CD4-positive, alpha-beta memory T cell (primary cell): ENCODE data around the gene MUC5B. TPM values are rescaled to one million over a fixed set of nuclear protein-coding genes. Genes with fewer than 3 reads are reported as not detected.

Experiments
- CTCF ChIA-PET: fragments of 350-600 bp; sonication (Branson Sonifier 250); formaldehyde crosslinking; loops from one replicate; lab custom pipeline; 2021; ENCODE audit warnings: inconsistent platforms; ENCODE audit not compliant: partially characterized antibody; lab: Charles Lee
- POLR2A ChIA-PET: fragments of 350-600 bp; sonication (Branson Sonifier 250); formaldehyde crosslinking; loops from one replicate; lab custom pipeline; 2021; ENCODE audit not compliant: partially characterized antibody; lab: Charles Lee
- DNase-seq, 5 donors: peaks; one replicate each; pipeline versions ENCODE4 v3.0.0 to v3.0.0-alpha.2; 2020 to 2022; ENCODE audit warnings: mixed read lengths in 1 of 5
- H3K27ac ChIP-seq: one replicate; pipeline ENCODE4 v1.7.0; 2013; ENCODE audit warnings: low read depth, low read length
- H3K27me3 ChIP-seq: 2 replicates; pipeline ENCODE4 v1.7.0; 2013; ENCODE audit warnings: mild to moderate bottlenecking, low read length, moderate library complexity; ENCODE audit not compliant: insufficient read depth
- H3K36me3 ChIP-seq: 2 replicates; pipeline ENCODE4 v1.7.0; 2013; ENCODE audit warnings: mild to moderate bottlenecking, low read length, moderate library complexity; ENCODE audit not compliant: insufficient read depth
- H3K4me1 ChIP-seq: 2 replicates; pipeline ENCODE4 v1.7.0; 2013; ENCODE audit warnings: mild to moderate bottlenecking, low read length, moderate library complexity; ENCODE audit not compliant: insufficient read depth
- H3K4me3 ChIP-seq, 2 donors: one replicate each; pipeline ENCODE4 v1.7.0; 2013; ENCODE audit warnings: low read length in 2 of 2, mild to moderate bottlenecking in 1 of 2
- H3K9me3 ChIP-seq, 2 donors: one replicate each; pipeline ENCODE4 v1.7.0; 2013; ENCODE audit warnings: low read length in 2 of 2, control low read depth in 1 of 2; ENCODE audit not compliant: control insufficient read depth in 1 of 2
- H3K27ac Mint-ChIP-seq, 7 donors: one replicate each; pipeline ENCODE4 v1.8.0; 2020 to 2021; ENCODE audit warnings: mixed read lengths in 7 of 7, mild to moderate bottlenecking in 6 of 7, inconsistent platforms in 3 of 7, moderate library complexity in 3 of 7
- H3K27me3 Mint-ChIP-seq, 2 donors: one replicate each; pipeline ENCODE4 v1.8.0; 2020 to 2021; ENCODE audit warnings: mixed read lengths in 2 of 2
- H3K36me3 Mint-ChIP-seq, 2 donors: one replicate each; pipeline ENCODE4 v1.8.0; 2020 to 2021; ENCODE audit warnings: mixed read lengths in 2 of 2, inconsistent platforms in 1 of 2, mild to moderate bottlenecking in 1 of 2
- H3K4me1 Mint-ChIP-seq, 4 donors: one replicate each; pipeline ENCODE4 v1.8.0; 2020 to 2021; ENCODE audit warnings: mixed read lengths in 4 of 4, mild to moderate bottlenecking in 1 of 4
- H3K4me3 Mint-ChIP-seq, 8 donors: one replicate each; pipeline ENCODE4 v1.8.0; 2020 to 2021; ENCODE audit warnings: mixed read lengths in 8 of 8, mild to moderate bottlenecking in 7 of 8, moderate library complexity in 6 of 8, inconsistent platforms in 3 of 8
- H3K9me3 Mint-ChIP-seq, 8 donors: one replicate each; pipeline ENCODE4 v1.8.0; 2020 to 2021; ENCODE audit warnings: mixed read lengths in 8 of 8, mild to moderate bottlenecking in 5 of 8, inconsistent platforms in 3 of 8, moderate library complexity in 1 of 8
- intact Hi-C: fragments of 100-400 bp; cut with micrococcal nuclease; formaldehyde crosslinking; loops from one replicate; pipeline ENCODE4 v1.15.1; 2023
- polyA plus RNA-seq, 2 donors: library from polyadenylated mRNA; unstranded; fragments of 300-500 nt; fragmentation: Illumina TruSeq; gene quantifications; one replicate each; pipeline ENCODE4 v1.2.3, GENCODE V29; 2021
- total RNA-seq, 2 experiments: library from RNA; stranded (reverse); gene quantifications; one replicate each; pipeline ENCODE4 v1.2.3, GENCODE V29; 2021

MUC5B gene
- total and polyA plus RNA-seq, 4 experiments from 2014 or later, result not detected

- ChIA-PET POLR2A (no interaction called here), CTCF (no interaction called here)
- Histone ChIP-seq H3K4me3 (no peak overlapping the region), H3K4me1 (no peaks in the 10 kb centered on the region), H3K27ac (no peak overlapping the region), H3K9me3 (no peaks in the 10 kb centered on the region), H3K36me3 (no peaks in the 10 kb centered on the region), H3K27me3 (no peaks in the 10 kb centered on the region)
- Mint-ChIP-seq H3K36me3 (no peaks in the 10 kb centered on the region), H3K4me3 (no peak overlapping the region), H3K9me3 (no peaks in the 10 kb centered on the region), H3K27ac (no peak overlapping the region), H3K4me1 (no peaks in the 10 kb centered on the region), H3K27me3 (peaks cover 0 to 2% of the 10 kb centered on the region in 2 donors)
- intact Hi-C loops, result no loop called here
- DNase-seq, result peak in 1 of 5 donors; percentile 24
Observed at GRCh38 chr11:1226226-1226985, 3.5 kb downstream of the MUC5B start.

GRCh38 chr11:1226986-1227550 is 4.2 kb downstream of the MUC5B start:
- CTCF ChIA-PET, result no interaction called here
- Mint-ChIP-seq H3K36me3 (no peaks in the 10 kb centered on the region), H3K9me3 (no peaks in the 10 kb centered on the region), H3K27me3 (peaks cover 0 to 2% of the 10 kb centered on the region in 2 donors), H3K4me3 (no peak overlapping the region), H3K4me1 (no peaks in the 10 kb centered on the region), H3K27ac (no peak overlapping the region)
- no peak overlapping the region for H3K27ac ChIP-seq
- H3K27me3 ChIP-seq, result no peaks in the 10 kb centered on the region
- no peaks in the 10 kb centered on the region for H3K4me1 ChIP-seq
- no peaks in the 10 kb centered on the region for H3K9me3 ChIP-seq
- POLR2A ChIA-PET, result no interaction called here
- DNase-seq, result peak in 1 of 5 donors; percentile 12
- intact Hi-C loops, result no loop called here
- no peak overlapping the region for H3K4me3 ChIP-seq
- H3K36me3 ChIP-seq, result no peaks in the 10 kb centered on the region

GRCh38 chr11:1227551-1228100 is 4.8 kb downstream of the MUC5B start:
- CTCF ChIA-PET, result no interaction called here
- Mint-ChIP-seq H3K27ac (no peak overlapping the region), H3K27me3 (peaks cover 0 to 2% of the 10 kb centered on the region in 2 donors), H3K4me3 (no peak overlapping the region), H3K9me3 (no peaks in the 10 kb centered on the region), H3K36me3 (no peaks in the 10 kb centered on the region), H3K4me1 (no peaks in the 10 kb centered on the region)
- Histone ChIP-seq H3K4me3 (no peak overlapping the region), H3K27ac (no peak overlapping the region), H3K27me3 (no peaks in the 10 kb centered on the region), H3K9me3 (no peaks in the 10 kb centered on the region), H3K36me3 (no peaks in the 10 kb centered on the region), H3K4me1 (no peaks in the 10 kb centered on the region)
- peak in 1 of 5 donors; percentile 25 for DNase-seq
- POLR2A ChIA-PET, result no interaction called here
- intact Hi-C loops, result no loop called here

- Mint-ChIP-seq H3K4me1 (no peaks in the 10 kb centered on the region), H3K27ac (no peak overlapping the region), H3K9me3 (no peaks in the 10 kb centered on the region), H3K27me3 (peaks cover 0 to 2% of the 10 kb centered on the region in 2 donors), H3K4me3 (no peak overlapping the region), H3K36me3 (no peaks in the 10 kb centered on the region)
- Histone ChIP-seq H3K36me3 (no peaks in the 10 kb centered on the region), H3K9me3 (no peaks in the 10 kb centered on the region), H3K27me3 (no peaks in the 10 kb centered on the region), H3K4me3 (no peak overlapping the region), H3K27ac (no peak overlapping the region), H3K4me1 (no peaks in the 10 kb centered on the region)
- ChIA-PET CTCF (no interaction called here), POLR2A (no interaction called here)
- intact Hi-C loops, result no loop called here
- peak in 1 of 5 donors; percentile 13 for DNase-seq
Observed at GRCh38 chr11:1228101-1228821, 5.4 kb downstream of the MUC5B start.

- Histone ChIP-seq H3K36me3 (no peaks in the 10 kb centered on the region), H3K9me3 (no peaks in the 10 kb centered on the region), H3K4me1 (no peaks in the 10 kb centered on the region), H3K27me3 (no peaks in the 10 kb centered on the region), H3K4me3 (no peak overlapping the region), H3K27ac (no peak overlapping the region)
- Mint-ChIP-seq H3K36me3 (no peaks in the 10 kb centered on the region), H3K27ac (no peak overlapping the region), H3K4me3 (no peak overlapping the region), H3K4me1 (no peaks in the 10 kb centered on the region), H3K27me3 (peaks cover 0 to 1% of the 10 kb centered on the region in 2 donors), H3K9me3 (no peaks in the 10 kb centered on the region)
- peak in 1 of 5 donors; percentile 28 for DNase-seq
- CTCF ChIA-PET, result no interaction called here
- intact Hi-C loops, result no loop called here
- POLR2A ChIA-PET, result no interaction called here
Observed at GRCh38 chr11:1228921-1229451, 6.1 kb downstream of the MUC5B start.

GRCh38 chr11:1229471-1230120 is 6.7 kb downstream of the MUC5B start:
- Histone ChIP-seq H3K4me1 (no peaks in the 10 kb centered on the region), H3K9me3 (no peaks in the 10 kb centered on the region), H3K4me3 (no peak overlapping the region), H3K27me3 (no peaks in the 10 kb centered on the region), H3K27ac (no peak overlapping the region), H3K36me3 (no peaks in the 10 kb centered on the region)
- ChIA-PET CTCF (no interaction called here), POLR2A (no interaction called here)
- Mint-ChIP-seq H3K9me3 (no peaks in the 10 kb centered on the region), H3K27ac (no peak overlapping the region), H3K27me3 (no peaks in the 10 kb centered on the region), H3K4me1 (no peaks in the 10 kb centered on the region), H3K36me3 (no peaks in the 10 kb centered on the region), H3K4me3 (no peak overlapping the region)
- DNase-seq, result peak in 1 of 5 donors; percentile 28
- intact Hi-C loops, result no loop called here

- no peaks in the 10 kb centered on the region for H3K4me1 Mint-ChIP-seq
- no peaks in the 10 kb centered on the region for H3K36me3 ChIP-seq
- peak in 1 of 5 donors; percentile 10 for DNase-seq
- no peaks in the 10 kb centered on the region for H3K9me3 Mint-ChIP-seq
- intact Hi-C loops, result no loop called here
- no peak overlapping the region for H3K4me3 ChIP-seq
- H3K4me3 Mint-ChIP-seq, result no peak overlapping the region
- CTCF ChIA-PET, result no interaction called here
- H3K4me1 ChIP-seq, result no peaks in the 10 kb centered on the region
- H3K27ac Mint-ChIP-seq, result no peak overlapping the region
- H3K27ac ChIP-seq, result no peak overlapping the region
- H3K27me3 Mint-ChIP-seq, result no peaks in the 10 kb centered on the region
- H3K36me3 Mint-ChIP-seq, result no peaks in the 10 kb centered on the region
- no peaks in the 10 kb centered on the region for H3K9me3 ChIP-seq
- POLR2A ChIA-PET, result no interaction called here
- no peaks in the 10 kb centered on the region for H3K27me3 ChIP-seq
Observed at GRCh38 chr11:1230121-1230455, 7.2 kb downstream of the MUC5B start.
